HEK293T (cell line): ENCODE data around the gene RAB15.
A peak's percentile ranks its signal among the peaks of the same experiment; 100 is the strongest.

Experiments used
- ARNT ChIP-seq: fragments of 450-650 bp; IDR thresholded peaks from 2 replicates; pipeline ENCODE4 v1.6.1; 2017; ENCODE audit warnings: mild to moderate bottlenecking
- BHLHE40 ChIP-seq: fragments of 450-650 bp; IDR thresholded peaks from 2 replicates; pipeline ENCODE4 v1.6.1; 2016; ENCODE audit warnings: mild to moderate bottlenecking, moderate library complexity, borderline replicate concordance
- CTBP1 ChIP-seq: fragments of 450-650 bp; IDR thresholded peaks from 2 replicates; pipeline ENCODE4 v1.6.1; 2016; ENCODE audit warnings: borderline replicate concordance
- ELF4 ChIP-seq: fragments of 450-650 bp; IDR thresholded peaks from 2 replicates; pipeline ENCODE4 v1.6.1; 2017; ENCODE audit warnings: antibody characterized with exemption
- FOXA1 ChIP-seq: fragments of 450-650 bp; IDR thresholded peaks from 2 replicates; pipeline ENCODE4 v1.6.1; 2016; ENCODE audit warnings: mild to moderate bottlenecking
- FOXM1 ChIP-seq: fragments of 450-650 bp; IDR thresholded peaks from 2 replicates; pipeline ENCODE4 v1.6.1; 2017; ENCODE audit warnings: mild to moderate bottlenecking, borderline replicate concordance
- HDGF ChIP-seq: fragments of 450-650 bp; IDR thresholded peaks from 2 replicates; pipeline ENCODE4 v1.6.1; 2017; ENCODE audit warnings: antibody characterized with exemption, borderline replicate concordance
- NFRKB ChIP-seq: fragments of 450-650 bp; IDR thresholded peaks from 2 replicates; pipeline ENCODE4 v1.6.1; 2016; ENCODE audit warnings: mild to moderate bottlenecking, moderate library complexity
- SP1 ChIP-seq: fragments of 450-650 bp; IDR thresholded peaks from 2 replicates; pipeline ENCODE4 v1.6.1; 2017
- SUZ12 ChIP-seq: fragments of 450-650 bp; IDR thresholded peaks from 2 replicates; pipeline ENCODE4 v1.6.1; 2016; ENCODE audit warnings: mild to moderate bottlenecking
- TARDBP ChIP-seq: fragments of 450-650 bp; IDR thresholded peaks from 2 replicates; pipeline ENCODE4 v1.6.1; 2016
- ZNF384 ChIP-seq: fragments of 450-650 bp; IDR thresholded peaks from 2 replicates; pipeline ENCODE4 v1.6.1; 2016
- TF ChIP-seq, protein P1 (sequence below): fragments of 450-650 bp; IDR thresholded peaks from 2 replicates; pipeline ENCODE4 v1.6.1; 2016

DNA sequence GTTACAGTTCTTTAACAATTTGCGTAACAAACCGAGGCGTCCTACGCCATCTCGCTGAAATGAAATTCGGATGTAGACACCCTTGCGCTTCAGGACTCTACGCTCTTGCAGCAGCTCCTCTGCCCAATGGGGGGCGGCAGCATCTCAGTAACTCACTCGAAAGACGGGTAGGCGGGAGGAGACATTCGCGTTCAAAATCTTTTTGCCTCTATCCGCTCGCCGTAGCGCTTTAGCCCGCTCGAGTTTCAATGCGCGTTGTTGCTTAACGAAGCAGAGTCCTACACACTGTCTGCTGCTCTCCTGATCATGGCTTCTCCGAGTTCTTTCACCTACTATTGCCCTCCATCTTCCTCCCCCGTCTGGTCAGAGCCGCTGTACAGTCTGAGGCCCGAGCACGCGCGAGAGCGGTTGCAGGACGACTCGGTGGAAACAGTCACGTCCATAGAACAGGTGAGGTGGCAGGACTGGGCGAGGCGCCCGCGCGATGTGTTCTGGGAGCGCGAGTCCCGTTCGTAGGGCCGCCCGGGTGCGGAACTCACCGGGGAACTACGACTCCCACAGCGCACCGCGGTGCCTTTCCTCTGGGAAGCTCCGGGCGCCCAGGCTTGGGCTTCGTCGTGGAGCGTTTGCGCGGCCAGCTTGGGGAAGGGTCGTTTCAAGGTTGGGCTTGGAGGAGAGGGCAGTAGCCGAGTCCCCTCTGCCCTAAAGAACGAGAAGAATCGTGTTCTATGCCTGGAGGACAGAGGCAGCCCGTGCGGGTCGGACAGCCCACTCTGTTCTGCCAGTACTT, 14.7 kb upstream of the RAB15 start, which contains the start of gene FNTB:
- TF ChIP-seq ZNF384 (no peak), SUZ12 (peak; percentile 75), BHLHE40 (no peak), ELF4 (no peak), SP1 (no peak), ARNT (no peak), TARDBP (no peak), CTBP1 (no peak), FOXA1 (no peak), HDGF (no peak), NFRKB (no peak), FOXM1 (no peak)
- TF ChIP-seq, protein P1, sequence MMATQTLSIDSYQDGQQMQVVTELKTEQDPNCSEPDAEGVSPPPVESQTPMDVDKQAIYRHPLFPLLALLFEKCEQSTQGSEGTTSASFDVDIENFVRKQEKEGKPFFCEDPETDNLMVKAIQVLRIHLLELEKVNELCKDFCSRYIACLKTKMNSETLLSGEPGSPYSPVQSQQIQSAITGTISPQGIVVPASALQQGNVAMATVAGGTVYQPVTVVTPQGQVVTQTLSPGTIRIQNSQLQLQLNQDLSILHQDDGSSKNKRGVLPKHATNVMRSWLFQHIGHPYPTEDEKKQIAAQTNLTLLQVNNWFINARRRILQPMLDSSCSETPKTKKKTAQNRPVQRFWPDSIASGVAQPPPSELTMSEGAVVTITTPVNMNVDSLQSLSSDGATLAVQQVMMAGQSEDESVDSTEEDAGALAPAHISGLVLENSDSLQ: 0 out of 2 replicates have a peak, but pooled peaks have one; percentile 1
